HepG2 (cell line): Measurements from ENCODE around the gene ELL. TPM values are rescaled to one million over a fixed set of nuclear protein-coding genes. Genes with fewer than 3 reads are reported as not detected.

Source experiments
- BRD4 ChIP-seq: sonication (generic); formaldehyde crosslinking; IDR thresholded peaks from 2 replicates; pipeline ENCODE4 v1.4.0; 2020; ENCODE audit warnings: missing genetic modification reagents
- CHD2 ChIP-seq: IDR thresholded peaks from 2 replicates; pipeline ENCODE4 v1.6.1; 2011; ENCODE audit warnings: low read depth, low read length, improper control_type of control experiment
- GRHL1 ChIP-seq: sonication (generic); formaldehyde crosslinking; conservative IDR thresholded peaks from 2 replicates; pipeline ENCODE4 v1.8.0; 2022; ENCODE audit warnings: missing genetic modification reagents
- KLF9 ChIP-seq: IDR thresholded peaks from 2 replicates; pipeline ENCODE4 v1.6.1; 2016; ENCODE audit warnings: low read depth
- MLXIP ChIP-seq: sonication (generic); formaldehyde crosslinking; IDR thresholded peaks from 2 replicates; pipeline ENCODE4 v1.9.0; 2021; ENCODE audit warnings: missing genetic modification reagents, borderline replicate concordance
- MTF1 ChIP-seq: sonication (generic); formaldehyde crosslinking; IDR thresholded peaks from 2 replicates; pipeline ENCODE4 v1.5.0; 2020; ENCODE audit warnings: missing genetic modification reagents
- MYPOP ChIP-seq: sonication (generic); formaldehyde crosslinking; IDR thresholded peaks from 2 replicates; pipeline ENCODE4 v1.8.1; 2023; ENCODE audit warnings: mild to moderate bottlenecking, moderate library complexity, missing genetic modification reagents
- PCBP1 ChIP-seq: fragments of 200-400 bp; formaldehyde crosslinking; IDR thresholded peaks from 2 replicates; pipeline ENCODE4 v1.6.1; 2017; ENCODE audit warnings: mild to moderate bottlenecking, low read depth, low read length, borderline replicate concordance
- RARA ChIP-seq: IDR thresholded peaks from 2 replicates; pipeline ENCODE4 v1.6.1; 2016; ENCODE audit warnings: missing genetic modification reagents, missing compliant biosample characterization
- SP2 ChIP-seq: sonication (generic); formaldehyde crosslinking; IDR thresholded peaks from 2 replicates; pipeline ENCODE4 v1.5.1; 2020; ENCODE audit warnings: mild to moderate bottlenecking, missing genetic modification reagents
- ZFY ChIP-seq: sonication (generic); formaldehyde crosslinking; IDR thresholded peaks from 2 replicates; pipeline ENCODE4 v1.4.0; 2020; ENCODE audit warnings: missing genetic modification reagents
- ZNF280D ChIP-seq: sonication (generic); formaldehyde crosslinking; IDR thresholded peaks from 2 replicates; pipeline ENCODE4 v1.5.1; 2020; ENCODE audit warnings: mild to moderate bottlenecking, missing genetic modification reagents
- ZNF550 ChIP-seq: sonication (generic); formaldehyde crosslinking; IDR thresholded peaks from 2 replicates; pipeline ENCODE4 v1.4.0; 2020; ENCODE audit warnings: mild to moderate bottlenecking, missing genetic modification reagents, borderline replicate concordance
- ZNF850 ChIP-seq: sonication (generic); formaldehyde crosslinking; conservative IDR thresholded peaks from 2 replicates; pipeline ENCODE4 v1.9.0; 2021; ENCODE audit warnings: mild to moderate bottlenecking, missing genetic modification reagents
- ZXDC ChIP-seq: sonication (generic); formaldehyde crosslinking; IDR thresholded peaks from 2 replicates; pipeline ENCODE4 v1.5.0; 2020; ENCODE audit warnings: mild to moderate bottlenecking, missing genetic modification reagents
- polyA plus RNA-seq, 8 experiments: library from polyadenylated mRNA; depleted of rRNA in 3 of 8; stranded (reverse) in 7 of 8; unstranded in 1 of 8; fragments of >200 nt; fragmentation: Illumina TruSeq in 4 of 8; extraction: Trizol in 4 of 8; gene quantifications; 2 replicates each; pipeline versions ENCODE4 v1.2.1 to v1.2.3, GENCODE V29; 2011 to 2016; ENCODE audit warnings: low read depth in 4 of 8, missing spikeins in 1 of 8, mixed read lengths in 1 of 8; ENCODE audit not compliant: insufficient read depth in 1 of 8
- total RNA-seq, 5 experiments: library from RNA; depleted of rRNA; stranded (reverse); fragments of >200 nt; fragmentation: Illumina TruSeq; extraction: Trizol; gene quantifications; 2 replicates each; pipeline ENCODE4 v1.2.3, GENCODE V29; 2016; ENCODE audit warnings: low read depth in 1 of 5

ELL gene
- total and polyA plus RNA-seq, 2 of the 13 experiments (the other 11 are each of a cell fraction or from before 2014, with no cell fraction given): 3.7 to 5.4 TPM

- TF ChIP-seq KLF9 (CRISPR knock-in tag) (no peak), MYPOP (CRISPR knock-in tag) (no peak), MLXIP (no peak), CHD2 (no peak), GRHL1 (CRISPR knock-in tag) (no peak), ZXDC (no peak), ZNF550 (no peak), BRD4 (CRISPR knock-in tag) (no peak), MTF1 (CRISPR knock-in tag) (no peak), ZFY (CRISPR knock-in tag) (no peak), ZNF280D (no peak), ZNF850 (no peak), PCBP1 (no peak), SP2 (no peak), RARA (CRISPR knock-in tag) (peak; percentile 74)
Measured at GRCh38 chr19:18436671-18437490, 85.0 kb downstream of the ELL start (continued).
